Vagina (tissue), 2 donors: ENCODE results near the gene CAMK2A. TPM values are rescaled to one million over a fixed set of nuclear protein-coding genes. Genes with fewer than 3 reads are reported as not detected.

Source experiments
- DNase-seq, 2 donors: peaks; one replicate each; pipeline ENCODE4 v3.0.0-alpha.2; 2017; ENCODE audit errors: extremely low spot score in 2 of 2
- H3K27ac ChIP-seq: fragments of 200-600 bp; sonication (generic); one replicate; pipeline ENCODE4 v1.5.1; 2019
- H3K27me3 ChIP-seq: fragments of 200-600 bp; sonication (generic); one replicate; pipeline ENCODE4 v1.5.1; 2019
- H3K36me3 ChIP-seq, 2 donors: fragments of 200-600 bp; sonication (generic); one replicate each; pipeline ENCODE4 v1.5.1; 2017 to 2019
- H3K4me1 ChIP-seq: fragments of 200-600 bp; sonication (generic); one replicate; pipeline ENCODE4 v1.5.1; 2019
- H3K4me3 ChIP-seq, 2 donors: fragments of 200-600 bp; sonication (generic); 1 replicate in 1 of 2; 2 replicates in 1 of 2; pipeline ENCODE4 v1.5.1; 2016 to 2019
- H3K9me3 ChIP-seq: fragments of 200-600 bp; sonication (generic); one replicate; pipeline ENCODE4 v1.5.1; 2019
- CTCF ChIP-seq, 3 experiments: fragments of 450-650 bp in 2 of 3; fragments of 200-600 bp in 1 of 3; sonication (generic) in 1 of 3; IDR thresholded peaks; one replicate each; pipeline ENCODE4 v1.5.1; 2017 to 2019; ENCODE audit warnings: antibody characterized with exemption in 3 of 3, mild to moderate bottlenecking in 2 of 3, moderate library complexity in 2 of 3
- POLR2A ChIP-seq, 2 donors: fragments of 450-650 bp; IDR thresholded peaks; one replicate each; pipeline ENCODE4 v1.6.1; 2017; ENCODE audit warnings: antibody characterized with exemption in 2 of 2, mild to moderate bottlenecking in 2 of 2, moderate library complexity in 2 of 2
- POLR2AphosphoS5 ChIP-seq, 2 donors: sonication (generic); formaldehyde crosslinking; IDR thresholded peaks; one replicate each; pipeline ENCODE4 v1.9.0; 2017; ENCODE audit warnings: antibody characterized with exemption in 2 of 2, mild to moderate bottlenecking in 2 of 2, low read depth in 1 of 2; ENCODE audit not compliant: insufficient read depth in 1 of 2
- intact Hi-C: fragments of 100-400 bp; cut with DNase I; formaldehyde crosslinking; loops from one replicate; pipeline ENCODE4 v1.15.1; 2023
- total RNA-seq: library from RNA; depleted of rRNA; stranded (reverse); fragments of >200 nt; gene quantifications from one replicate; pipeline ENCODE4 v1.2.3, GENCODE V29; 2016

Gene CAMK2A
- total RNA-seq, 1 donor from 2014 or later: 0.49 TPM

GRCh38 chr5:150177721-150178120 is 111.9 kb downstream of the CAMK2A start:
- Histone ChIP-seq H3K4me3 (no peak overlapping the region), H3K4me1 (peaks cover 56% of the 10 kb centered on the region), H3K9me3 (no peaks in the 10 kb centered on the region), H3K36me3 (no peaks in the 10 kb centered on the region), H3K27me3 (no peaks in the 10 kb centered on the region), H3K27ac (peak overlapping the region; percentile 90)
- TF ChIP-seq POLR2A (IDR thresholded peaks at IDR 0.05) (no peak), CTCF (IDR thresholded peaks at IDR 0.05) (no peak), POLR2AphosphoS5 (IDR thresholded peaks at IDR 0.05; ENCODE audit: insufficient read depth in 1 of 2, low read depth in 1 of 2) (no peak)
- intact Hi-C loops: no loop called here
- DNase-seq: no peak

DNA sequence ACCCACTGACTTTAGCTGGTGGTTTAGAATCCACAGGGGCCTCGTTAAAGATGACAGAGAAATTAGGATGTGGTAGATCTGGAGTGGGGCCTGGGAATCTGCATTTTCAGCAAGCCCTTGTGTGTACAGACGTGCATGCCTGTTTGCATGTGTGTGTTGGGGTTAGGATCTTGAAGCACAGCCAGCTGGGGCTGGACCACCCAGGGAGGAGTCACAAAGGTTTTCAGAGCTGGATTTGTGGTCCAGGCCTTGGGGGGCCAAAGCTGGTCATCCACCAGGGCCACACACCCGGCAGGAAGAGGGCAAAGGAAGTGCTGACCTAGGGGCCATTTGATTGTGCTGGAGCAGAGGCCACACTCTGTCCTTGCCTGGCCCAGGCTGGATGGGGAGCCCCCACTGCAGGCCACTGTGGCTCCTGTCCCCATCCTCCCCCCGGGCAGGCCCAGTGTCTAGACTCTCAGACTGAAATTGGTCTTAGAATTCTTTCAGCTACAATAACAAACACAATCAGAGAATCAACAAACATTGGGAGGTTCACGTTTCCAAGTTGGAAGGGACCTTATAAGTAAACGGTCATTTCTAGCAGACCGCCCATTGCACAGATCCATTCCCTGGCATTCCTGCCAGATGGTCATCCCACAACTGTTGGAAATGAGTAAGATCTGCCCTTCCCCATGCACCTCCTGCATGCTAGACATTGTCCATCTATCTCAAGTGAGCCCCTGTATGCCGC is 112.7 kb downstream of the CAMK2A start:
- no peak for TF ChIP-seq POLR2A (IDR thresholded peaks at IDR 0.05)
- TF ChIP-seq CTCF (IDR thresholded peaks at IDR 0.05): no peak
- TF ChIP-seq POLR2AphosphoS5 (IDR thresholded peaks at IDR 0.05; ENCODE audit: insufficient read depth in 1 of 2, low read depth in 1 of 2): no peak
- Histone ChIP-seq H3K27ac (peak overlapping the region; percentile 90), H3K36me3 (no peaks in the 10 kb centered on the region), H3K4me1 (peaks cover 48% of the 10 kb centered on the region), H3K9me3 (no peaks in the 10 kb centered on the region), H3K4me3 (no peak overlapping the region), H3K27me3 (no peaks in the 10 kb centered on the region)
- intact Hi-C loops: no loop called here
- DNase-seq: no peak

- no peak for TF ChIP-seq CTCF (IDR thresholded peaks at IDR 0.05)
- TF ChIP-seq POLR2AphosphoS5 (IDR thresholded peaks at IDR 0.05; ENCODE audit: insufficient read depth in 1 of 2, low read depth in 1 of 2): peak in 1 of 2 donors; percentile 23
- TF ChIP-seq POLR2A (IDR thresholded peaks at IDR 0.05): no peak
- Histone ChIP-seq H3K9me3 (no peaks in the 10 kb centered on the region), H3K36me3 (no peaks in the 10 kb centered on the region), H3K4me1 (peaks cover 35% of the 10 kb centered on the region), H3K4me3 (no peak overlapping the region), H3K27me3 (no peaks in the 10 kb centered on the region), H3K27ac (peak overlapping the region; percentile 90)
- intact Hi-C loops: no loop called here
- DNase-seq: no peak
These were observed 114.0 kb downstream of the CAMK2A start for GRCh38 chr5:150175536-150175935.

DNA sequence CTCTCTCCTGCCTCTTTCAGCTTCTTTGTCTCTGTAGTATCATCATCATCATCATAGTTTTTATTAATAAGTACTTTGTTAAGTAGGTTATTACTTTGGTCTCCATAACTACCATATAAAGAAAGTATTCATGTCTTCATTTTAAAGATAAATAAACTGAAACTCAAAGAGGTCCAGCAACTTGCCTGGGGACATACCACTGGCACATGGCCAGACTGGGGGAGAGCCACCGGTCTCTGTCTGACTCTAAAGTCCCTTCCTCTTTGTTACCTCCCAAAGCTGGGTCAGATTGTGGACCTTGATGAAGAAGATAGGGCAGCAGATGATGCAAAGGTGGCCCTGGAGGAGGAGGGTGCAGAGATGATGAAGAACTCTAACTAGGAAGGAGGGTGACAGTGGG is 114.5 kb downstream of the CAMK2A start:
- peak overlapping the region; percentile 90 for H3K27ac ChIP-seq
- no peak for TF ChIP-seq POLR2AphosphoS5 (IDR thresholded peaks at IDR 0.05; ENCODE audit: insufficient read depth in 1 of 2, low read depth in 1 of 2)
- TF ChIP-seq POLR2A (IDR thresholded peaks at IDR 0.05): no peak
- TF ChIP-seq CTCF (IDR thresholded peaks at IDR 0.05): no peak
- H3K27me3 ChIP-seq: no peaks in the 10 kb centered on the region
- intact Hi-C loops: no loop called here
- peaks cover 30% of the 10 kb centered on the region for H3K4me1 ChIP-seq
- no peaks in the 10 kb centered on the region for H3K36me3 ChIP-seq
- no peaks in the 10 kb centered on the region for H3K9me3 ChIP-seq
- no peak overlapping the region for H3K4me3 ChIP-seq
- no peak for DNase-seq

DNA sequence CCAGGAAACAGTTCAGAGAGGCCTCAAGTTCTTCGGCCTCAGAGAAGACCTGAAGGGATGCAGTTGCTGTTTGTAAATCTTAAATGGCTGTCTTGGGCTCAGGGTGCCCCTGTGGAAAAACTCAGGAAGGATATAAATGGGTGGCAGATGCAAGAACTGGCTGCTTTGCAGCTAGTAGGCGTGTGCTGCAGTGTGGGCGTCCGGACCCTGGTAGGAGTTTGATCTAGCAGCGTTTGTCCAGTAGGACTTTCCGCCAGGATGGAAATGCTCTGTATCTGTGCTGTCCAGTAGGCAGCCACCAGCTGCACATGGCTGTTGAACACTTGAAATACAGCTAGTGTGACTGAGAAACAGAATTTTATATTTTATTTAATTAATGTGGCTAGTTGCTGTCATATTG is 115.3 kb downstream of the CAMK2A start:
- peak overlapping the region; percentile 90 for H3K27ac ChIP-seq
- no peaks in the 10 kb centered on the region for H3K27me3 ChIP-seq
- peaks cover 22% of the 10 kb centered on the region for H3K4me1 ChIP-seq
- no peaks in the 10 kb centered on the region for H3K9me3 ChIP-seq
- intact Hi-C loops: no loop called here
- TF ChIP-seq POLR2AphosphoS5 (IDR thresholded peaks at IDR 0.05; ENCODE audit: insufficient read depth in 1 of 2, low read depth in 1 of 2) (no peak), POLR2A (IDR thresholded peaks at IDR 0.05) (no peak), CTCF (IDR thresholded peaks at IDR 0.05) (no peak)
- H3K4me3 ChIP-seq: no peak overlapping the region
- H3K36me3 ChIP-seq: no peaks in the 10 kb centered on the region
- DNase-seq: no peak
